T follicular helper cell (primary cell): Measurements from ENCODE around the gene AOC2.
"Not testable (repeated sequence)": the region's sequence is repeated elsewhere in the genome, so short reads cannot be mapped to it uniquely, and the experiment has no call there.

ENCODE experiments used
- DNase-seq: peaks from one replicate; pipeline ENCODE4 v3.0.0-alpha.2; 2020; ENCODE audit warnings: low read depth

AOC2 gene

GRCh38 chr17:42853968-42854790, 9.8 kb downstream of the AOC2 start:
- DNase-seq: no peak

- no peak for DNase-seq
Observed at GRCh38 chr17:42855048-42855596, 10.7 kb downstream of the AOC2 start.

- DNase-seq: not testable (repeated sequence)
Observed at GRCh38 chr17:42856093-42856492, 11.7 kb downstream of the AOC2 start.

GRCh38 chr17:42856516-42856915, 12.1 kb downstream of the AOC2 start:
- not testable (repeated sequence) for DNase-seq

- DNase-seq: no peak
Observed at GRCh38 chr17:42857389-42857788, 13.0 kb downstream of the AOC2 start.

- DNase-seq: no peak
Observed at GRCh38 chr17:42865638-42866094, 21.3 kb downstream of the AOC2 start.

GRCh38 chr17:42866216-42866615, 21.8 kb downstream of the AOC2 start:
- DNase-seq: no peak

GRCh38 chr17:42866631-42867575, 22.5 kb downstream of the AOC2 start:
- DNase-seq: no peak

- not testable (repeated sequence) for DNase-seq
Observed at GRCh38 chr17:42867694-42868261, 23.4 kb downstream of the AOC2 start.

GRCh38 chr17:42868338-42868737, 24.0 kb downstream of the AOC2 start:
- DNase-seq: no peak

- DNase-seq: no peak
Observed at GRCh38 chr17:42871647-42872046, 27.3 kb downstream of the AOC2 start.

GRCh38 chr17:42872251-42872965, 28.0 kb downstream of the AOC2 start:
- DNase-seq: no peak

- no peak for DNase-seq
Observed at GRCh38 chr17:42873315-42873714, 28.9 kb downstream of the AOC2 start.

- DNase-seq: not testable (repeated sequence)
Observed at GRCh38 chr17:42873932-42874695, 29.7 kb downstream of the AOC2 start.

GRCh38 chr17:42877037-42877436, 32.7 kb downstream of the AOC2 start:
- DNase-seq: no peak

GRCh38 chr17:42878123-42878880, 33.9 kb downstream of the AOC2 start:
- no peak for DNase-seq

GRCh38 chr17:42878924-42879595, 34.7 kb downstream of the AOC2 start:
- DNase-seq: no peak

GRCh38 chr17:42879596-42879985, 35.2 kb downstream of the AOC2 start:
- no peak for DNase-seq

- DNase-seq: no peak
Observed at GRCh38 chr17:42880776-42881310, 36.5 kb downstream of the AOC2 start.
